Heart left ventricle (tissue), 16 donors: Measurements from ENCODE around the gene ARHGAP18. TPM values are rescaled to one million over a fixed set of nuclear protein-coding genes. Genes with fewer than 3 reads are reported as not detected.
A peak's percentile ranks its signal among the peaks of the same experiment; 100 is the strongest.

Experiments used
- ATAC-seq, 4 donors: fragments of 200-7000 bp; cut with Tn5 transposase; one replicate each; pipeline ENCODE4 v1.9.1; 2020 to 2022; ENCODE audit warnings: moderate library complexity in 4 of 4, mild to moderate bottlenecking in 3 of 4, moderate number of reproducible peaks in 1 of 4
- DNase-seq, 5 donors: peaks; one replicate each; pipeline ENCODE4 v3.0.0-alpha.2; 2020
- H3K27ac ChIP-seq, 12 donors: fragments of 200-600 bp; sonication (generic) in 4 of 12; one replicate each; pipeline versions ENCODE4 v1.5.0 to v1.8.0; 2016 to 2022; ENCODE audit warnings: mild to moderate bottlenecking in 2 of 12
- H3K27me3 ChIP-seq, 9 donors: fragments of 200-600 bp; sonication (generic) in 2 of 9; one replicate each; pipeline versions ENCODE4 v1.5.1 to v1.8.0; 2016 to 2022; ENCODE audit warnings: mild to moderate bottlenecking in 3 of 9
- H3K36me3 ChIP-seq, 9 donors: fragments of 200-600 bp; sonication (generic) in 2 of 9; one replicate each; pipeline versions ENCODE4 v1.5.0 to v1.8.0; 2018 to 2022; ENCODE audit warnings: mild to moderate bottlenecking in 2 of 9
- H3K4me1 ChIP-seq, 12 donors: fragments of 200-600 bp; sonication (generic) in 4 of 12; one replicate each; pipeline versions ENCODE4 v1.5.0 to v1.8.0; 2016 to 2022; ENCODE audit warnings: mild to moderate bottlenecking in 3 of 12
- H3K4me3 ChIP-seq, 12 donors: fragments of 200-600 bp; sonication (generic) in 4 of 12; one replicate each; pipeline versions ENCODE4 v1.5.0 to v1.8.0; 2017 to 2022; ENCODE audit warnings: mild to moderate bottlenecking in 9 of 12, moderate library complexity in 4 of 12
- H3K9me3 ChIP-seq, 12 donors: fragments of 200-600 bp; sonication (generic) in 4 of 12; one replicate each; pipeline versions ENCODE4 v1.5.0 to v1.8.0; 2016 to 2022; ENCODE audit warnings: mild to moderate bottlenecking in 1 of 12
- POLR2A ChIP-seq, 2 donors: fragments of 450-650 bp; IDR thresholded peaks; one replicate each; pipeline ENCODE4 v1.6.1; 2017; ENCODE audit warnings: antibody characterized with exemption in 2 of 2, mild to moderate bottlenecking in 2 of 2, moderate library complexity in 2 of 2
- WGBS, 4 donors: extraction: QIAGEN DNeasy Blood & Tissue Kit in 2 of 4; methylation state at CpG; one replicate each; pipeline versions ENCODE4 v1.1.5 to v1.1.7; 2013 to 2018; 5-methylcytosine and 5-hydroxymethylcytosine counted together
- intact Hi-C, 10 donors: fragments of 100-400 bp; cut with DNase I; formaldehyde crosslinking; loops; one replicate each; pipeline versions ENCODE4 v1.11.1 to v1.14.2; 2022
- polyA plus RNA-seq, 2 donors: library from polyadenylated mRNA; stranded (reverse); fragments of 200-250 nt; gene quantifications; one replicate each; pipeline ENCODE4 v1.2.3, GENCODE V29; 2013
- total RNA-seq, 9 donors: library from RNA; depleted of rRNA in 2 of 9; stranded (reverse); fragments of >200 nt in 2 of 9; fragmentation: NEBNext Ultra II Directional in 3 of 9; extraction: Animal tissue kit (Norgen Biotek cat#: 25700) in 3 of 9; gene quantifications; one replicate each; pipeline versions ENCODE4 v1.1.0 to v1.2.4, GENCODE V29; 2016 to 2023
- TF ChIP-seq, protein P1 (sequence below), 12 donors: fragments of 200-600 bp; sonication (generic) in 4 of 12; IDR thresholded peaks; one replicate each; pipeline versions ENCODE4 v1.5.0 to v1.8.0; 2018 to 2022; ENCODE audit warnings: antibody characterized with exemption in 12 of 12, mild to moderate bottlenecking in 5 of 12
- donor health status: ischemic (EF 13 %, LVEDD 7.1; RV severe dilation, severe dysfunction).
- donor health status: healthy with polysubstance abuse.
- donor health status: DM: no; HTN: yes; CAD: no.
- donor health status: DM: no; HTN: no; CAD: no.
- donor health status: ischemic (EF 25% LVEDD 6.9; RV normal size, moderate dysfunction).
- donor health status: ischemic (EF 25% LVEDD 5.7; RV mildly dilated, moderate dysfunction).
- donor health status: healthy.
- donor health status: DM: yes; HTN: yes; CAD: no.
- donor health status: ischemic (EF 35%, LVEDD 5.7; RV mildly dilated, moderate dysfunction).
- donor health status: nonischemic (EF 11% LVEDD 7.7; RV severe dilation, severe dysfunction).
- donor health status: DM: yes; HTN: yes; CAD: no.
- donor health status: PGD.
- donor health status: ischemic (EF 29% LVEDD 5.4; RV normal size, mild dysfunction).
- donor health status: nonischemic (EF 23%, LVEDD 6.1; RV moderate dilation, normal function).

The ARHGAP18 gene
- total and polyA plus RNA-seq, 11 donors, result 1.6 to 26.4 (median 3.9) TPM

DNA sequence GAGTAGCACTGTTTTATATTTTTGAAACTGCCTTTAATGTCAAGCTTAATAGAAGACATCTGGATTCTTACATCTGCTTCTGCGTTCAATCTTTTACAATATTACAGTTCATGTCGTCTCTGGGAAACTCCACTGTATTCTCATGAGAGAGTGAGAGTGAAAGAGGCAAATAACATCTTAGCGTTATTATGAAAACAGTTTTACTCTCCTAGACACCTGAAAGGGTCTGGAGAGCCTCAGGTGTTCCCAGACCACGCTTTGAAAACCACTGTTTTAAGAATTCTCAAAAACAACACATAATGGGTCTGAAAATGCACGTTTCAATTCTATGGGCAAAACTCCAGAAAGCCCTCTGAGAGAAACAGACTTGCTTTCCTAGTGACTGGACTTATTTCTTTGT lies 63.3 kb downstream of the ARHGAP18 start:
- intact Hi-C loops, result no loop called here
- no peaks in the 10 kb centered on the region for H3K36me3 ChIP-seq
- ATAC-seq (peak in 1 of 4 donors; percentile 55), DNase-seq (no peak)
- H3K27ac ChIP-seq, result peak overlapping the region in 11 of 12 donors; percentile 24 to 74 (median 61)
- WGBS, 4 donors, result 46 to 52% (median 47%) methylated on average over 5 of the region's 5 CpGs
- H3K9me3 ChIP-seq, result no peaks in the 10 kb centered on the region
- no peak for TF ChIP-seq POLR2A (IDR thresholded peaks at IDR 0.05)
- TF ChIP-seq, protein P1, sequence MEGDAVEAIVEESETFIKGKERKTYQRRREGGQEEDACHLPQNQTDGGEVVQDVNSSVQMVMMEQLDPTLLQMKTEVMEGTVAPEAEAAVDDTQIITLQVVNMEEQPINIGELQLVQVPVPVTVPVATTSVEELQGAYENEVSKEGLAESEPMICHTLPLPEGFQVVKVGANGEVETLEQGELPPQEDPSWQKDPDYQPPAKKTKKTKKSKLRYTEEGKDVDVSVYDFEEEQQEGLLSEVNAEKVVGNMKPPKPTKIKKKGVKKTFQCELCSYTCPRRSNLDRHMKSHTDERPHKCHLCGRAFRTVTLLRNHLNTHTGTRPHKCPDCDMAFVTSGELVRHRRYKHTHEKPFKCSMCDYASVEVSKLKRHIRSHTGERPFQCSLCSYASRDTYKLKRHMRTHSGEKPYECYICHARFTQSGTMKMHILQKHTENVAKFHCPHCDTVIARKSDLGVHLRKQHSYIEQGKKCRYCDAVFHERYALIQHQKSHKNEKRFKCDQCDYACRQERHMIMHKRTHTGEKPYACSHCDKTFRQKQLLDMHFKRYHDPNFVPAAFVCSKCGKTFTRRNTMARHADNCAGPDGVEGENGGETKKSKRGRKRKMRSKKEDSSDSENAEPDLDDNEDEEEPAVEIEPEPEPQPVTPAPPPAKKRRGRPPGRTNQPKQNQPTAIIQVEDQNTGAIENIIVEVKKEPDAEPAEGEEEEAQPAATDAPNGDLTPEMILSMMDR (IDR thresholded peaks at IDR 0.05), result no peak
- peaks cover 0 to 54% (median 30%) of the 10 kb centered on the region in 12 donors for H3K4me1 ChIP-seq
- H3K4me3 ChIP-seq, result peak overlapping the region in 7 of 12 donors; percentile 17 to 38 (median 32)
- H3K27me3 ChIP-seq, result no peaks in the 10 kb centered on the region

DNA sequence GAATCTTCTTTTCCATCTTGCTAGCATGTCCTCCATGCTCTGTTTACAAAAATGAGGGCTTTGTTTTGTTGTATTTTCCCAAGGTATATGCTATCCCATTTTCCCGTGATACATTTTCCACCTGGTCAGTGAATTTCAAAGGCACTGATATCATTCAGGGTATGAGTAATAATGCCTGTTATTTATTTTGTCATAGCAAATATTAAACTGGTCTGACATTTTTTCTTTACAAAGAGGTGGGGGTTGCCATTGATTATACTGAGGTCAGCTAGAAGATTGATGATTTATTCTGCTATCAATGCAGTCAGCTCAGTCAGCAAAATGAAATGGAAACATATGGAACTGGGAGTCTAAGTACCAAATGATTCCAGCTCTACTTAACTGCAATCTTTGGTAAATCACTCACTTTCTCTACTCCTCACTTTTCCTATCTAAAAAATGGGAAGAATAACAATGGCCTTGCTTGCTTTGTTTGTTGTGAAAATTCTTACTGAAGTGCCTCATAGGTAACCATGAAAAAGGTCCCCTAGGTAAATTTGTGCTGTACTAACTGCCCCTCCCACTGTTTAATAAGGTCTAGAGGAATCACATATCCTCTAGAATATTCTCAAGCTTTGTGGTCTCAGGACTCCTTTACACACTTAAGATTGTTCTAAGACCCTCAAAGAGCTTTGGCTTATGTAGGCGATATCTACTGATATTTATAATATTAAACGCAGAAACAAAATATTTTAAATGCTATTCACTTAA lies 64.0 kb downstream of the ARHGAP18 start:
- Histone ChIP-seq H3K4me1 (peaks cover 0 to 52% (median 29%) of the 10 kb centered on the region in 12 donors), H3K36me3 (no peaks in the 10 kb centered on the region), H3K9me3 (no peaks in the 10 kb centered on the region), H3K4me3 (peak overlapping the region in 2 of 12 donors; percentile 36 to 38), H3K27ac (peak overlapping the region in 11 of 12 donors; percentile 24 to 74 (median 61)), H3K27me3 (no peaks in the 10 kb centered on the region)
- ATAC-seq, result no peak
- 63 to 77% (median 69%) methylated on average over 3 of the region's 3 CpGs for WGBS, 4 donors
- TF ChIP-seq, protein P1 (IDR thresholded peaks at IDR 0.05), result no peak
- no peak for TF ChIP-seq POLR2A (IDR thresholded peaks at IDR 0.05)
- no peak for DNase-seq
- intact Hi-C loops, result no loop called here

DNA sequence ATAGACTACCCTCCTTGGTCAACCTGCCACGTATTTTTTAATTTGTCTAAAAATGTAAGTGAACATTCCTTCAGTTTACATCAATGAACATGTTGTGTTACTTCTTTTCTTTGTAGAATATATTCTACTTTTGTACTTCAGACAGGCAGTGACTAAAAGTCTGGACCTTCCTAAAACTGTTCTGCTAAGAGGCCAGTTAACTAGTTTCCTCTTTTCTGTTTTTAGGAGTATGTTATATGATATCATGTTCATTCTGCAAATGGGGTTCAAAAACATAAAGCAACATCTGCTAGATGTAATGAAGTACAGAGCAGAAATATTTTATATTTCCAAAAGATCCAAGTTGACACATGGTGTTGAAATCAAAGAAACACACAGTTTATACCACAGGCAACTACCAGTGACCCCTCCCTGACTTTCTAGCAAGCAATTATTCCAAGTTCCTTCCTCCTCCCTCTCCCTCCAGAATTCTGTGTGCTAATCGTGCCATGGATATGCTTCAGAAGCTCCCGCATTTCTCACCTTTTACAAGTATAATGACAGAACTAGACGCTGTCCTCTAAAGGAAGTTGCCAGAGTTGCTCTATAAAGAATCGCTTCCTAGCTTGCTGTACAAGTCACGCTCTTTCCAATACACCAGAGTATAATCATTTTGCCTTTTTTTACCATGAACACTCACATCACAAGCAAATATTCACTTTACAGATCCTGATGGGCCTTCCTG lies 64.7 kb downstream of the ARHGAP18 start:
- intact Hi-C loops, result no loop called here
- WGBS, 4 donors, result 43 to 61% (median 46%) methylated on average over 6 of the region's 6 CpGs
- DNase-seq, result no peak
- ATAC-seq, result peak in 2 of 4 donors; percentile 38 to 45
- peaks cover 0 to 45% (median 25%) of the 10 kb centered on the region in 12 donors for H3K4me1 ChIP-seq
- H3K27ac ChIP-seq, result peak overlapping the region in 11 of 12 donors; percentile 24 to 72 (median 52)
- no peaks in the 10 kb centered on the region for H3K27me3 ChIP-seq
- no peak overlapping the region for H3K4me3 ChIP-seq
- no peaks in the 10 kb centered on the region for H3K9me3 ChIP-seq
- no peaks in the 10 kb centered on the region for H3K36me3 ChIP-seq
- no peak for TF ChIP-seq POLR2A (IDR thresholded peaks at IDR 0.05)
- TF ChIP-seq, protein P1 (IDR thresholded peaks at IDR 0.05), result no peak

DNA sequence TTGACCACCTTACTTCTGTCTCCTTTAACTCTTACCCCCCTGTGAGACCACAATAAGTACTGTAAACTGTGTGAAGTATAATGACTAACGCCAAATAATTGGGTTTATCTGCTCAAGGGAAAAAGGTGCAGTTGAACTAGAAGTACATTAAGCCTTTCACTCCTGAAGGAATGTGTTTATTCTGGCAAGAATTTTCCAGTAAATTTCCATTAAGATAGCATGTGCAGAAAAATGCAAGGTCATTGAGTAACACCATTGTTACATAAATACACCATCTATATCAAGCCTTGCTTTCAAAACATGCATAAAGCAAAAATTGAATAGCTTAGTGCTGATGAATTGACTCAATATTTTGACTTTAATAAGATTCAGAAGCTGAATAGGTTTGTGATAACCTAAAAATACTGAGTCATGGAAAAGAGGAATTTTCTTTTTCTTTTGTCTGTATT lies 65.4 kb downstream of the ARHGAP18 start:
- TF ChIP-seq, protein P1 (IDR thresholded peaks at IDR 0.05), result no peak
- no peak for TF ChIP-seq POLR2A (IDR thresholded peaks at IDR 0.05)
- Histone ChIP-seq H3K9me3 (no peaks in the 10 kb centered on the region), H3K4me1 (peaks cover 0 to 45% (median 23%) of the 10 kb centered on the region in 12 donors), H3K4me3 (no peak overlapping the region), H3K27me3 (no peaks in the 10 kb centered on the region), H3K36me3 (no peaks in the 10 kb centered on the region), H3K27ac (peak overlapping the region in 11 of 12 donors; percentile 4 to 67 (median 51))
- intact Hi-C loops, result no loop called here
- no peak for DNase-seq
- 29 to 46% (median 39%) methylated on average over 1 of the region's 1 CpG for WGBS, 4 donors
- no peak for ATAC-seq
